K562 (cell line): ENCODE data around the gene PLP2. TPM values are rescaled to one million over a fixed set of nuclear protein-coding genes. Genes with fewer than 3 reads are reported as not detected.
A peak's percentile ranks its signal among the peaks of the same experiment; 100 is the strongest.
"Not testable (repeated sequence)": the region's sequence is repeated elsewhere in the genome, so short reads cannot be mapped to it uniquely, and the experiment has no call there.

ENCODE experiments used
- ATAC-seq: fragments of 200-7000 bp; cut with Tn5 transposase; 3 replicates; pipeline ENCODE4 v1.9.1; 2020; ENCODE audit warnings: moderate library complexity
- BruUV-seq: library from RNA; stranded (reverse); fragments of 400-500 nt; replicated peaks from 2 replicates; lab custom pipeline; 2021; lab: Mats Ljungman, UMichigan
- CTCF ChIA-PET: fragments of 300-600 bp; formaldehyde crosslinking; extraction: SDS; loops from one replicate; lab custom pipeline; 2021; ENCODE audit warnings: low intra/inter-chr PET ratio; lab: Yijun Ruan, JAX
- POLR2A ChIA-PET: fragments of 300-600, 350-650 bp; sonication (Branson Sonifier 250); formaldehyde crosslinking; extraction: SDS; loops from one replicate; lab custom pipeline; 2021; ENCODE audit warnings: antibody characterized with exemption, inconsistent platforms; lab: Yijun Ruan, JAX
- DNase-seq, 4 experiments: peaks; one replicate each; pipeline versions ENCODE4 v3.0.0 to v3.0.0-alpha.2; 2011 to 2018; ENCODE audit warnings: low spot score in 3 of 4, mixed read lengths in 3 of 4; ENCODE audit errors: extremely low read depth in 1 of 4
- FAIRE-seq: peaks from 2 replicates; lab custom pipeline; 2011; peaks lifted over from hg19 to GRCh38; lab: Jason Lieb, UNC
- H2AFZ ChIP-seq: 2 replicates; pipeline ENCODE4 v1.6.0; 2011; ENCODE audit warnings: low read depth, low read length, control low read depth, inconsistent platforms
- H3K27ac ChIP-seq: fragments of 200-600 bp; 3 replicates; pipeline ENCODE4 v1.8.0; 2011; ENCODE audit warnings: low read depth, mild to moderate bottlenecking, control low read depth, inconsistent platforms, low read length, moderate library complexity, mixed read lengths; ENCODE audit errors: extremely low read depth
- H3K27me3 ChIP-seq, 2 experiments: fragments of 300-600 bp in 1 of 2; 2 replicates in 1 of 2; 3 replicates in 1 of 2; pipeline versions ENCODE4 v1.6.0 to v1.8.0; 2011; ENCODE audit warnings: inconsistent platforms in 2 of 2, low read length in 2 of 2, mild to moderate bottlenecking in 1 of 2, mixed read lengths in 1 of 2, moderate library complexity in 1 of 2; ENCODE audit not compliant: control insufficient read depth in 2 of 2, insufficient read depth in 2 of 2
- H3K36me3 ChIP-seq: fragments of 300-600 bp; 3 replicates; pipeline ENCODE4 v1.8.0; 2011; ENCODE audit warnings: mild to moderate bottlenecking, low read length, inconsistent platforms; ENCODE audit not compliant: control insufficient read depth, insufficient read depth
- H3K4me1 ChIP-seq, 2 experiments: fragments of 200-600 bp in 1 of 2; replicated peaks in 1 of 2; 2 replicates in 1 of 2; 3 replicates in 1 of 2; pipeline versions ENCODE4 v1.5.1 to v1.8.0; 2011; ENCODE audit warnings: inconsistent platforms in 2 of 2, low read length in 2 of 2, mild to moderate bottlenecking in 1 of 2, mixed read lengths in 1 of 2, moderate library complexity in 1 of 2; ENCODE audit not compliant: control insufficient read depth in 2 of 2, insufficient read depth in 2 of 2
- H3K4me2 ChIP-seq: 2 replicates; pipeline ENCODE4 v1.6.1; 2011; ENCODE audit warnings: low read length, control low read depth, inconsistent platforms, mixed read lengths; ENCODE audit not compliant: insufficient read depth
- H3K4me3 ChIP-seq: fragments of 200-600 bp; sonication (generic), shearing (Covaris generic); 2 replicates; pipeline ENCODE4 v1.5.1; 2016; ENCODE audit warnings: control low read depth, inconsistent platforms
- H3K79me2 ChIP-seq: fragments of 200-600 bp; 3 replicates; pipeline ENCODE4 v1.8.0; 2011; ENCODE audit warnings: low read length, inconsistent platforms; ENCODE audit not compliant: control insufficient read depth, insufficient read depth
- H3K9ac ChIP-seq, 2 experiments: 2 replicates each; pipeline versions ENCODE4 v1.6.0 to v1.6.1; 2011; ENCODE audit warnings: low read depth in 2 of 2, low read length in 2 of 2, control low read depth in 1 of 2, inconsistent platforms in 1 of 2, mild to moderate bottlenecking in 1 of 2, mixed read lengths in 1 of 2; ENCODE audit not compliant: insufficient read depth in 1 of 2
- H3K9me1 ChIP-seq: one replicate; pipeline ENCODE4 v1.6.0; 2011; ENCODE audit warnings: inconsistent platforms, mild to moderate bottlenecking, low read length, moderate library complexity; ENCODE audit not compliant: control insufficient read depth, insufficient read depth
- H3K9me3 ChIP-seq: replicated peaks from 2 replicates; pipeline ENCODE4 v1.5.1; 2011; ENCODE audit warnings: low read depth, low read length, inconsistent platforms; ENCODE audit not compliant: control insufficient read depth, insufficient read depth
- H4K20me1 ChIP-seq: replicated peaks from 2 replicates; pipeline ENCODE4 v1.6.1; 2011; ENCODE audit warnings: low read length, inconsistent platforms, mixed read lengths; ENCODE audit not compliant: control insufficient read depth, insufficient read depth
- HDAC8 ChIP-seq: fragments of 450-650 bp; IDR thresholded peaks from 2 replicates; pipeline ENCODE4 v1.6.1; 2016; ENCODE audit warnings: mild to moderate bottlenecking, missing genetic modification characterization, moderate library complexity, missing compliant biosample characterization
- HSF4 ChIP-seq: fragments of 250-450 bp; sonication (Bioruptor Pico); IDR thresholded peaks from 2 replicates; pipeline ENCODE4 v2.1.2; 2022; ENCODE audit warnings: mild to moderate bottlenecking, moderate library complexity, borderline replicate concordance
- KLF6 ChIP-seq: fragments of 250-450 bp; sonication (Bioruptor Pico); IDR thresholded peaks from 2 replicates; pipeline ENCODE4 v1.4.0; 2020; ENCODE audit warnings: mild to moderate bottlenecking, moderate library complexity, borderline replicate concordance
- MGA ChIP-seq: fragments of 450-650 bp; IDR thresholded peaks from 2 replicates; pipeline ENCODE4 v1.6.1; 2016; ENCODE audit warnings: mild to moderate bottlenecking, moderate library complexity
- NFRKB ChIP-seq: fragments of 450-650 bp; IDR thresholded peaks from 2 replicates; pipeline ENCODE4 v1.6.1; 2016; ENCODE audit warnings: low read depth
- ZBTB33 ChIP-seq: sonication (generic); formaldehyde crosslinking; IDR thresholded peaks from 2 replicates; pipeline ENCODE4 v1.8.1; 2023; ENCODE audit warnings: mild to moderate bottlenecking, missing genetic modification reagents
- ZNF766 ChIP-seq: fragments of 200-800 bp; sonication (Bioruptor generic); conservative IDR thresholded peaks from 2 replicates; pipeline ENCODE4 v1.6.1; 2016; ENCODE audit warnings: missing genetic modification characterization, missing compliant biosample characterization
- WGBS: fragments of 100-300 bp; shearing (Covaris generic); methylation state at CpG from one replicate; pipeline ENCODE4 v1.1.6; 2016; ENCODE audit warnings: low coverage, mixed read lengths; ENCODE audit not compliant: insufficient coverage; ENCODE audit errors: missing lambda C conversion rate; 5-methylcytosine and 5-hydroxymethylcytosine counted together
- in situ Hi-C: fragments of 300-500 bp; cut with MboI; formaldehyde crosslinking; loops from 4 replicates; pipeline ENCODE4 v1.15.0; 2018; ENCODE audit warnings: inconsistent platforms, mixed read lengths
- intact Hi-C: fragments of 100-400 bp; cut with micrococcal nuclease; formaldehyde crosslinking; loops from 2 replicates; pipeline ENCODE4 v1.14.2; 2022
- polyA plus RNA-seq, 8 experiments: library from polyadenylated mRNA; depleted of rRNA in 4 of 8; stranded (reverse) in 5 of 8; unstranded in 3 of 8; fragments of >200 nt; fragmentation: Nextera tagmentation in 2 of 8; fragmentation: Illumina TruSeq in 1 of 8; extraction: Ambion mirVana in 2 of 8; extraction: Trizol in 1 of 8; gene quantifications; 2 replicates each; pipeline versions ENCODE4 v1.2.1 to v1.2.3, GENCODE V29; 2011 to 2014; ENCODE audit warnings: inconsistent platforms in 1 of 8, missing spikeins in 1 of 8
- total RNA-seq, 7 experiments: library from RNA; depleted of rRNA in 6 of 7; stranded (reverse); fragments of >200 nt in 6 of 7; fragmentation: Illumina TruSeq in 2 of 7; extraction: Trizol in 2 of 7; gene quantifications; 2 replicates each; pipeline versions ENCODE4 v1.2.1 to v1.2.3, GENCODE V29; 2011 to 2021; ENCODE audit warnings: low replicate concordance in 1 of 7

The PLP2 gene
- total and polyA plus RNA-seq, 9 of the 15 experiments (the other 6 are each of a cell fraction or from before 2014, with no cell fraction given) = 34.7 to 236 (median 112) TPM

- in situ Hi-C loops, H4K20me1 ChIP-seq, BruUV-seq, FAIRE-seq, H2AFZ ChIP-seq, H3K4me1 ChIP-seq, H3K27me3 ChIP-seq, H3K9me3 ChIP-seq, H3K9me1 ChIP-seq, CTCF ChIA-PET: not testable (repeated sequence)
- Histone ChIP-seq H3K27ac (peak overlapping the region; percentile 98), H3K4me3 (peak overlapping the region; percentile 54), H3K4me2 (peak overlapping the region; percentile 94), H3K36me3 (peaks cover 37% of the 10 kb centered on the region), H3K9ac (peak overlapping the region; percentile 81 to 97; a peak in 3 of 4 replicates), H3K79me2 (peaks cover 69% of the 10 kb centered on the region)
- 11% methylated on average over 8 of the region's 14 CpGs for WGBS
- POLR2A ChIA-PET = interaction anchor here (1.0 to 1.1 kb wide), 2 partner anchors 43 to 187 kb away, joined by 3 read pairs; no protein-coding TSS in a partner anchor
- DNase-seq = peak in 1 of 4 experiments; percentile 22
- intact Hi-C loops = loop anchor here (5.0 kb wide), 1 partner anchor 43 kb away; no protein-coding TSS in a partner anchor
- peak; percentile 6; the same call in 2 of the 3 replicates for ATAC-seq
- TF ChIP-seq ZNF766 (CRISPR knock-in tag) (0 out of 2 replicates have a peak, but pooled peaks have one; percentile 2), HDAC8 (tag) (0 out of 2 replicates have a peak, but pooled peaks have one; percentile 51), ZBTB33 (CRISPR knock-in tag) (peak; percentile 65), KLF6 (CRISPR knock-in tag) (peak; percentile 30; the same call in 1 of the 2 replicates), HSF4 (CRISPR knock-in tag) (peak; percentile 72; the same call in 1 of the 2 replicates), MGA (peak; percentile 46; the same call in 1 of the 2 replicates), NFRKB (peak; percentile 67; the same call in 1 of the 2 replicates)
Measured at GRCh38 chrX:49149291-49149690, 22.4 kb upstream of the PLP2 start.
